ENCODE measurements around the gene FAM181B.

DNA sequence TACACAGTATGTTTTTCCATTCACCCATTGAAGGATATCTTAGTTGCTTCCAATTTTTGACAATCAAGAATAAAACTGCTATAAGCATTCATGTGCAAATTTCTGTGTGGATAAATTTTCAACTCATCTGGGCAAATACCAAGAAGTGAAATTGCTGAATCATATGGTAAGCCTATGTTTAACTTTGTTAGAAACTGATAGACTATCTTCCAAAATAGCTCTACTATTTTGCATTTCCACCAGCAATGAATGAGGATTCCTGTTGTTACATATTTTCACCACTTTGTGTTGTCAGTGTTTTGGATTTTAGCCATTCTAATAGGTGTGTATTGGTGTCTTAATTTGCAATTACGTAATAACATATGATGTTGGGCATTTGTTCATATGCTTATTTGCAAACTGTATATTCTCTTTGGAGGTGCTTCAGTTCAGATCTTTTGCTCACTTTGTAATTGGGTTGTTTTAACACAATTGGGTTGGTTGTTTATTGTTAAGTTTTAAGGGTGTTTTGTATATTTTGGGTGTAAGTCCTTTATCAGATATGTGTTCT, 49.2 kb upstream of the FAM181B start:
- no peak for TF ChIP-seq POLR2A (IDR thresholded peaks at IDR 0.05; ENCODE audit: low read depth, low read length)
- TF ChIP-seq, protein P1, sequence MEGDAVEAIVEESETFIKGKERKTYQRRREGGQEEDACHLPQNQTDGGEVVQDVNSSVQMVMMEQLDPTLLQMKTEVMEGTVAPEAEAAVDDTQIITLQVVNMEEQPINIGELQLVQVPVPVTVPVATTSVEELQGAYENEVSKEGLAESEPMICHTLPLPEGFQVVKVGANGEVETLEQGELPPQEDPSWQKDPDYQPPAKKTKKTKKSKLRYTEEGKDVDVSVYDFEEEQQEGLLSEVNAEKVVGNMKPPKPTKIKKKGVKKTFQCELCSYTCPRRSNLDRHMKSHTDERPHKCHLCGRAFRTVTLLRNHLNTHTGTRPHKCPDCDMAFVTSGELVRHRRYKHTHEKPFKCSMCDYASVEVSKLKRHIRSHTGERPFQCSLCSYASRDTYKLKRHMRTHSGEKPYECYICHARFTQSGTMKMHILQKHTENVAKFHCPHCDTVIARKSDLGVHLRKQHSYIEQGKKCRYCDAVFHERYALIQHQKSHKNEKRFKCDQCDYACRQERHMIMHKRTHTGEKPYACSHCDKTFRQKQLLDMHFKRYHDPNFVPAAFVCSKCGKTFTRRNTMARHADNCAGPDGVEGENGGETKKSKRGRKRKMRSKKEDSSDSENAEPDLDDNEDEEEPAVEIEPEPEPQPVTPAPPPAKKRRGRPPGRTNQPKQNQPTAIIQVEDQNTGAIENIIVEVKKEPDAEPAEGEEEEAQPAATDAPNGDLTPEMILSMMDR (IDR thresholded peaks at IDR 0.05; ENCODE audit: extremely low read depth in 1 of 2, insufficient read depth in 1 of 2, low read depth in 1 of 2, low read length in 2 of 2): no peak
- no peak for TF ChIP-seq GATA2 (IDR thresholded peaks at IDR 0.05; ENCODE audit: insufficient read depth, insufficient read length, low read depth, low read length)
- TF ChIP-seq MYC (IDR thresholded peaks at IDR 0.05; ENCODE audit: low read depth, low read length): no peak
- TF ChIP-seq FOS (IDR thresholded peaks at IDR 0.05; ENCODE audit: borderline replicate concordance, insufficient read depth, low read length): no peak
- no peak for TF ChIP-seq EZH2 (IDR thresholded peaks at IDR 0.05; ENCODE audit: borderline replicate concordance, low read depth, low read length, severe bottlenecking)
- TF ChIP-seq, protein P2, sequence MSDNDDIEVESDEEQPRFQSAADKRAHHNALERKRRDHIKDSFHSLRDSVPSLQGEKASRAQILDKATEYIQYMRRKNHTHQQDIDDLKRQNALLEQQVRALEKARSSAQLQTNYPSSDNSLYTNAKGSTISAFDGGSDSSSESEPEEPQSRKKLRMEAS (IDR thresholded peaks at IDR 0.05; ENCODE audit: insufficient read depth, insufficient read length): no peak
- no peak for TF ChIP-seq POLR2AphosphoS5 (IDR thresholded peaks at IDR 0.05; ENCODE audit: insufficient read depth, low read depth, low read length)
- TF ChIP-seq JUN (IDR thresholded peaks at IDR 0.05; ENCODE audit: borderline replicate concordance, insufficient read depth, insufficient read length, low read depth): no peak
